Colonic mucosa (tissue), 4 donors: ENCODE measurements around the gene ALX4. TPM values are rescaled to one million over a fixed set of nuclear protein-coding genes. Genes with fewer than 3 reads are reported as not detected.

Source experiments
- DNase-seq: peaks from one replicate; pipeline ENCODE4 v3.0.0-alpha.2; 2020
- H3K27ac ChIP-seq: fragments of 200-600 bp; one replicate; pipeline ENCODE4 v1.8.0; 2021
- H3K27me3 ChIP-seq: fragments of 200-600 bp; one replicate; pipeline ENCODE4 v1.8.0; 2021
- H3K36me3 ChIP-seq: fragments of 200-600 bp; one replicate; pipeline ENCODE4 v1.8.0; 2021
- H3K4me1 ChIP-seq: fragments of 200-600 bp; one replicate; pipeline ENCODE4 v1.8.0; 2021; ENCODE audit warnings: mild to moderate bottlenecking
- H3K4me3 ChIP-seq: fragments of 200-600 bp; one replicate; pipeline ENCODE4 v1.8.0; 2021
- H3K9ac ChIP-seq, 2 donors: one replicate each; pipeline ENCODE4 v1.7.0; 2013; ENCODE audit warnings: control low read depth in 2 of 2, low read depth in 2 of 2, low read length in 2 of 2
- H3K9me3 ChIP-seq: fragments of 200-600 bp; one replicate; pipeline ENCODE4 v1.8.0; 2021
- CTCF ChIP-seq: fragments of 200-600 bp; IDR thresholded peaks from one replicate; pipeline ENCODE4 v1.8.0; 2022; ENCODE audit warnings: antibody characterized with exemption, mild to moderate bottlenecking
- intact Hi-C: fragments of 100-400 bp; cut with DNase I; formaldehyde crosslinking; loops from one replicate; pipeline ENCODE4 v1.14.1; 2022
- total RNA-seq, 2 donors: library from RNA; stranded (reverse); fragmentation: NEBNext Ultra II Directional in 1 of 2; extraction: Animal tissue kit (Norgen Biotek cat#: 25700) in 1 of 2; gene quantifications; one replicate each; pipeline ENCODE4 v1.2.1, GENCODE V29; 2021
- donor health status: healthy.
- donor health status: DM: no; HTN: no; CAD: no.
- donor health status: DM: no; HTN: no; CAD: no.

Gene ALX4
- total RNA-seq, 2 donors from 2014 or later = not detected

DNA sequence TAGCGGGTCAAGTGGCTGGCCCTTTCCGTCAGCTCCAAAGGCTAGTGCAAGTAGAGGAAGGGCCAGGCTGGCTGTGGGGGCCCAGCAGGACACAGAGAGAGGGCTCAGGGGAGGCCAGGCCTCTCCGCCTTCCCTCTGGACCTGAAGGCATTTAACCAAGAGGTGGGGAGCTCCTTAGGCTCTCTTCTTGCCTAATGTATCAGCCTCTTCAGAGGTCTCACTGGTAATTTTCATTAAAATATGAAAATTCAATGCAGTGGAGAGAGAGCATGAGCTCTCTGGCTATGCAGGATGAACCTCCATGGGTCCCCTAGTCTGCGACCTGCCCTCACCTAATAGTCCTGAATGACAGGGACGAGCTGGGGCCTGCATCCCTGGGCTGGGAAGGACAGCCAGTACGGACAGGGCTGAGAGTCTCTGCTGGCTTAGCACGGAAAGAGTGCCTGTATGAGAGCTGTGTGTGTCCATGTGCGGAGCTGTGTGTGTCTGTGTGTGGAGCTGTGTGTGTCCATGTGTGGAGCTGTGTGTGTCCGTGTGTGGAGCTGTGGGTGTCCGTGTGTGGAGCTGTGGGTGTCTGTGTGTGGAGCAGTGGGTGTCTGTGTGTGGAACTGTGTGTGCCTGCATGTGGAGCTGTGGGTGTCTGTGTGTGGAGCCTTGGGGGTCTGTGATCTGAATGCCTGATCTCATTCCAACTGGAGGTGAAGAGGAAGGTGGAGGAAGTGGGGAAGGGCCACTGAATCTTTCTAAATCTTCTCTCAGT lies 2.4 kb downstream of the ALX4 start:
- no peaks in the 10 kb centered on the region for H3K9me3 ChIP-seq
- intact Hi-C loops = loop anchor here (10.0 kb wide), 1 partner anchor 307 kb away; no protein-coding TSS in a partner anchor

DNA sequence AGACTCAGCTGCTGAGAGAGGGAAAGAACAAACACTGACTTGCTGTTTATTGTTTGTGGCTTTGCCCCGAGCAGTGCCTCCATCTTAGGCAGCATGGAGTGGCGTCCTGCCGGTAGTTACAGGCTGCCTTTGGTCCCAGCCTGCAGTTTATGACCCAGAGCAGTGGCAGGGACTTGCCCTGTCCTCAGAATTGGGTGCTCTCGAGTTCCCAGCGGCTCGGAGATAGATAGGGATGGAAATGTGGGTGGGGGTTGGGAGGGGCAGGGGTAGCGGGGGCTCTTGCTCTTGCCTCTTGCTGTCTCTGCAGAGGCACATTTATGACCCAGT lies 3.1 kb downstream of the ALX4 start:
- H3K9ac ChIP-seq = no peak overlapping the region
- no peak for TF ChIP-seq CTCF
- no peak for DNase-seq
- H3K36me3 ChIP-seq = no peaks in the 10 kb centered on the region
- no peaks in the 10 kb centered on the region for H3K9me3 ChIP-seq
- H3K4me1 ChIP-seq = peaks cover 6% of the 10 kb centered on the region
- no peak overlapping the region for H3K27ac ChIP-seq
- intact Hi-C loops = loop anchor here (10.0 kb wide), 1 partner anchor 308 kb away; no protein-coding TSS in a partner anchor
- H3K27me3 ChIP-seq = peaks cover 96% of the 10 kb centered on the region
- no peak overlapping the region for H3K4me3 ChIP-seq

More for the DNA sequence above, 2.4 kb downstream of the ALX4 start:
- no peak for DNase-seq
- Histone ChIP-seq H3K27me3 (peaks cover 97% of the 10 kb centered on the region), H3K4me3 (no peak overlapping the region), H3K9ac (no peak overlapping the region), H3K4me1 (peaks cover 6% of the 10 kb centered on the region), H3K27ac (no peak overlapping the region), H3K36me3 (no peaks in the 10 kb centered on the region)
- TF ChIP-seq CTCF = no peak

DNA sequence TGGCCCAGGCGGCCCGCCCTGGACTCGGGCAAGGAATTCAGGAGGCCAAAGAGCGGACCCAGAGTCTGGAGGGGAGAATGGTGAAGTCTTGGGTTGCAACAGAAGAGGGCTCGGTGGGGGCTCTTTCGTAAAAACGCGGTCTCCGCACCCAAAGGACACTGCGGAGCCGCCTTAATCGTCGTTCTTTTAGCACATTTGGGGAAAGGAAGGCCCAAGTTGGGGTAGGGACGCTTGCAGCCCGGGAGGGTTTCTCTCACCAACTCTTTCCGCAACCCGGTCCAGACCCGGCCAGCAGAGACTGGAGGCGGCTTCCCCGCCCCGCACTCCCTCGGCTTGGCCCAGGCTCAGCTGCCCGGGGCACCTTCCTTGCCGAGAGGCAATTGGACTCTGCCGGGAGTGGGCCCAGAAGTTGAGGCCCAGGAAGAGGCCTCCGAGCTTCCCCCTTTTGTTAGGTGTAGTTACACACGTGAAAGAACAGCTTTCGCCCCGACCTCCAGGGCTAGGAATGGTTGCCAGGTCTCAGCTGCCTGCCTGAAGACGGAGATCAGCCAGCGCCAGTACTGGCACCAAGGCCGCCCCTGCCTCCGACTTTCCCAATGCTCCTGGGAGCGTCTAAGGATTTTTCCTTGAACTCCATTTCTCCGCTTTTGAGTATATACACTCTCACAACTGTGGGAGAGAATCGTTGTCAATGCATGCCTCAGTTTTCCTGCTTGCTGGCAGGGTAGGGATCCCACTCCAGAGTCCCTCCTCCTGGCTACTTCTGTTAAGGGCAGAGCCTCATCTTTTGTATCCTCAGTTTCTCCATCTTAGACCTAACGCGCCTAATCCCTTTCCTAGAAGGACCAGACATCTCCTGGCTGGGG lies 3.7 kb downstream of the ALX4 start:
- intact Hi-C loops = loop anchor here (10.0 kb wide), 1 partner anchor 309 kb away; no protein-coding TSS in a partner anchor
- TF ChIP-seq CTCF = no peak
- peaks cover 93% of the 10 kb centered on the region for H3K27me3 ChIP-seq
- peak overlapping the region in 1 of 2 donors; percentile 24 for H3K9ac ChIP-seq
- no peak overlapping the region for H3K27ac ChIP-seq
- DNase-seq = no peak
- peaks cover 6% of the 10 kb centered on the region for H3K4me1 ChIP-seq
- H3K4me3 ChIP-seq = peak overlapping the region; percentile 56
- H3K36me3 ChIP-seq = no peaks in the 10 kb centered on the region
- no peaks in the 10 kb centered on the region for H3K9me3 ChIP-seq

GRCh38 chr11:44305470-44306051 lies 4.4 kb downstream of the ALX4 start:
- H3K9ac ChIP-seq = peak overlapping the region in 1 of 2 donors; percentile 24
- DNase-seq = peak; percentile 27
- intact Hi-C loops = loop anchor here (10.0 kb wide), 1 partner anchor 309 kb away; no protein-coding TSS in a partner anchor

More at GRCh38 chr11:44305470-44306051, 4.4 kb downstream of the ALX4 start:
- H3K4me1 ChIP-seq = peaks cover 6% of the 10 kb centered on the region
- peak overlapping the region; percentile 56 for H3K4me3 ChIP-seq
- H3K9me3 ChIP-seq = no peaks in the 10 kb centered on the region
- peaks cover 86% of the 10 kb centered on the region for H3K27me3 ChIP-seq
- no peak overlapping the region for H3K27ac ChIP-seq
- no peak for TF ChIP-seq CTCF
- no peaks in the 10 kb centered on the region for H3K36me3 ChIP-seq
